ENCODE results near the gene HTR4.

HTR4 gene

GRCh38 chr5:148606296-148606695 is 48.0 kb downstream of the HTR4 start:
- no peak for DNase-seq (ENCODE audit: low spot score)

- no peak for DNase-seq (ENCODE audit: low spot score)
Observed at GRCh38 chr5:148599187-148599586, 55.1 kb downstream of the HTR4 start.

- DNase-seq (ENCODE audit: low spot score), result no peak
Observed at GRCh38 chr5:148595697-148596096, 58.6 kb downstream of the HTR4 start.

- DNase-seq (ENCODE audit: low spot score), result peak; percentile 14
Observed at GRCh38 chr5:148586796-148587195, 67.5 kb downstream of the HTR4 start.

- DNase-seq (ENCODE audit: low spot score), result peak; percentile 12
Observed at GRCh38 chr5:148585988-148586387, 68.3 kb downstream of the HTR4 start.

- no peak for DNase-seq (ENCODE audit: low spot score)
Observed at GRCh38 chr5:148584103-148584502, 70.2 kb downstream of the HTR4 start.

- no peak for DNase-seq (ENCODE audit: low spot score)
Observed at GRCh38 chr5:148583421-148583965, 70.8 kb downstream of the HTR4 start.

- DNase-seq (ENCODE audit: low spot score), result no peak
Observed at GRCh38 chr5:148574167-148574566, 80.2 kb downstream of the HTR4 start.

GRCh38 chr5:148573374-148573773 is 81.0 kb downstream of the HTR4 start:
- no peak for DNase-seq (ENCODE audit: low spot score)

GRCh38 chr5:148569948-148570347 is 84.4 kb downstream of the HTR4 start:
- no peak for DNase-seq (ENCODE audit: low spot score)

- DNase-seq (ENCODE audit: low spot score), result no peak
Observed at GRCh38 chr5:148565148-148565547, 89.2 kb downstream of the HTR4 start.

- no peak for DNase-seq (ENCODE audit: low spot score)
Observed at GRCh38 chr5:148563021-148563420, 91.3 kb downstream of the HTR4 start.

- DNase-seq (ENCODE audit: low spot score), result no peak
Observed at GRCh38 chr5:148561801-148562311, 92.5 kb downstream of the HTR4 start.

GRCh38 chr5:148559461-148559860 is 94.9 kb downstream of the HTR4 start:
- no peak for DNase-seq (ENCODE audit: low spot score)

- DNase-seq (ENCODE audit: low spot score), result no peak
Observed at GRCh38 chr5:148558892-148559291, 95.4 kb downstream of the HTR4 start.

GRCh38 chr5:148556835-148557234 is 97.5 kb downstream of the HTR4 start:
- DNase-seq (ENCODE audit: low spot score), result no peak

- DNase-seq (ENCODE audit: low spot score), result no peak
Observed at GRCh38 chr5:148554621-148555020, 99.7 kb downstream of the HTR4 start.

- DNase-seq (ENCODE audit: low spot score), result no peak
Observed at GRCh38 chr5:148543727-148544126, 110.6 kb downstream of the HTR4 start.

GRCh38 chr5:148542812-148543211 is 111.5 kb downstream of the HTR4 start:
- DNase-seq (ENCODE audit: low spot score), result no peak

- DNase-seq (ENCODE audit: low spot score), result no peak
Observed at GRCh38 chr5:148541054-148541835, 113.1 kb downstream of the HTR4 start.

- no peak for DNase-seq (ENCODE audit: low spot score)
Observed at GRCh38 chr5:148540647-148541046, 113.7 kb downstream of the HTR4 start.

- DNase-seq (ENCODE audit: low spot score), result no peak
Observed at GRCh38 chr5:148539851-148540250, 114.5 kb downstream of the HTR4 start.

- no peak for DNase-seq (ENCODE audit: low spot score)
Observed at GRCh38 chr5:148535190-148535589, 119.1 kb downstream of the HTR4 start.

Data from iPS-NIHi11 (cell line).